ENCODE measurements around the gene MED12L.

Gene MED12L

GRCh38 chr3:151477591-151478334 lies 392.3 kb downstream of the MED12L start:
- DNase-seq = no peak

GRCh38 chr3:151478335-151478697 lies 392.9 kb downstream of the MED12L start:
- DNase-seq = no peak

- DNase-seq = no peak
Measured at GRCh38 chr3:151479452-151479851, 394.0 kb downstream of the MED12L start.

- no peak for DNase-seq
Measured at GRCh38 chr3:151480492-151480891, 395.0 kb downstream of the MED12L start.

- DNase-seq = no peak
Measured at GRCh38 chr3:151483488-151483887, 398.0 kb downstream of the MED12L start.

- DNase-seq = no peak
Measured at GRCh38 chr3:151483961-151484520, 398.6 kb downstream of the MED12L start.
